Activated gamma-delta T cell treated with Interleukin-2 at 50 U/mL for 16 hours (primary cell): Measurements from ENCODE around the gene FBXL15.

Experiments used
- DNase-seq: peaks from one replicate; pipeline ENCODE4 v3.0.0-alpha.2; 2020

FBXL15 gene

GRCh38 chr10:102411341-102412255 lies 9.0 kb upstream of the FBXL15 start:
- DNase-seq = no peak

- DNase-seq = no peak
Observed at GRCh38 chr10:102412293-102412692, 8.3 kb upstream of the FBXL15 start.

GRCh38 chr10:102413053-102413705 lies 7.5 kb upstream of the FBXL15 start:
- no peak for DNase-seq

DNA sequence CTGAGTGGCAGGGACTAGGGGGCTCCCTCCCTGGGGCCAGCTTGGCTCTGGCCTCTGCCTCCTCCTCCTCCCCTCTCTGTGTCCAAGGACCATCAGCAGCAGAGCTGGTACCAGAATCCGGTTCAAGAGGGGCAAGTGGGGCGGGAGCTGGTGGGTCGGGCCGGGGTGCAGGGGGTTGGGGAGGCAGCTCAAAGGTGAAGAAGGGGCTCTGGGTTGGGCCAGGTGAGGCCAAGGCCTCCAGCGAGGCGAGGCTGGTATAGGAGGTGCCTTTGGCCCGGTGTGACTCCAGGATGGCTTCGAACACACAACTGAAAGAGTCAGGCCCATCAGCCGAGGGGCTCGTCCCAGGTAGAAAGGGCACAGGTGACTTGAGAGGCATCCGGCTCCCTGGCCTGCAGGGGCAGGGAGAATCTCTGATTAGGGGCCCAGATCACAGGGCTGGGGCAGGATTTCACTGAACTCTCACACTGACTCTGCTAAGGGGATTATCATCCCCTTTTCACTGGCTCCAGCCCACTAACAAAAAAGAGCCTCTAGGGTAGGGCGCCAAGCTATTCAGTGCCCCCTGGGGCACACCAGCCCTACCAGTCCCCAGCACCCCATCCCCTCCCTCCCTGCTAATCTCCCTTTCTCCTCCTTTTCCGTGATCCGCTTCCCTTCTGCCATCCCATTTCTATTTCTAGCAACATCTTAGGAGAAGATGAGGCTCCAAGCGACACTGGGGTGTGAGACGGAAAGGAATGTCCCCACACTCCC lies 6.7 kb upstream of the FBXL15 start:
- DNase-seq = no peak

- no peak for DNase-seq
Observed at GRCh38 chr10:102414749-102415148, 5.9 kb upstream of the FBXL15 start.

- no peak for DNase-seq
Observed at GRCh38 chr10:102416283-102416682, 4.4 kb upstream of the FBXL15 start.

- no peak for DNase-seq
Observed at GRCh38 chr10:102416695-102417094, 3.9 kb upstream of the FBXL15 start.

DNA sequence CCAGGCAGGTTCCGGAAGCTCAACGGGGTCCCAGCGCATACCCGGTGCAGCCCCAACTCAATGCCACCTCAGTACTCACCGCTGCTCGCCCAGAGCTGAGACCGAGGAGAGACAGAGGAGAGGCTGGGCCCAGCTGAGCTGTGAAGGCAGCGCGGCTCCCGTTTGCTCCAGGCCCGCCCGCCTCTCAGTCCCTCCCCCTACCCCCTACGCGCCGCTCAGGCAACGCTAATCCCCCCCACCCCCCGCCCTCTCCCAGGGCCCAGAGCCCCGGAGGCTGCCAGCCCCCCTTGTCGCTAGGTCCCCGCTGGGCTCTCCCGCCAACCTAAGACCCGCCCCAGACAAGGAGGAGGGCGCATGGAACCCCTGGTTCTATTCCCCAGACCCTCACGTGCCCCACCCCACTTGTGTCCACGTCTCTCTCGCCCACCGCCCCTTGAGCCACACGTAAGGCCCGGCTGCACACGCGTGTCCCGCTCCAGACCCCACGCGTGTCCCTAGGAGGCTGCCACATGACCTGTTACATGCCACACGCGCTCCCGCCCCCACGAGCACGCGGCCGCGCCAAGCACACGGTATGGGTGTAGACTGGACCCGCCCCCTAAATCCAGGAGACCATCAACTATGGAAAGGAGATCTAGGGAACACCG lies 1.9 kb upstream of the FBXL15 start, which contains the start of gene PSD:
Gene PSD (minus strand): TSS at position 164 of the 647 bp plus-strand sequence. CDS start 1,747 bp downstream, outside the sequence.
- DNase-seq = no peak

GRCh38 chr10:102419269-102420180 lies 1.1 kb upstream of the FBXL15 start:
- DNase-seq = peak; percentile 57

DNA sequence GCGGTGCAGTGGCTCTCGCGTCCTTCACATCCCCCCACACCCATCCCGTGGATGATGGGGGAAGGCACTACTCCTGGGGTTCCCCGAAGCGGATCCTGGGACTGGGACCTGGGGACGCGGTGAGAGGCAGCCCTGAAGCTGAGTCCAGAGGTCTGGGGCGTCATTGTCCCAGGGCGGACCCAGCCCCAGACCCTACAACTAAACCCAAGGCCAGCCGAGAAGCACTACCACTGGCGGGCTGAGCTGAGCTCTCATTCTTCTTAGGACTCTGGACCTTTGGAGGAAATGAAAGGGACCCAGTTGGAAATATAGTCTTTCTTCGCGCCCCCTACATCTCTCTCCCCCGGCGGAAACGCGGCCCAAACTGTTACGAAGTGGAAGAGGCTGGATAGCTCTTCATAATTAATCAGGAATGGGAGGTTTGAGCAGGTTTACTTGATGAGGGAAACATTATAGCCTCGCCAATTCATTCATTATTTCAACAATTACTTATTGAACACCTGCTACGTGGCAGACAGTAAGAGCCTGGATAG lies 389 bp upstream of the FBXL15 start:
- no peak for DNase-seq

- no peak for DNase-seq
Observed at GRCh38 chr10:102421507-102421756, 796 bp downstream of the FBXL15 start.

GRCh38 chr10:102421757-102422512 lies 1.3 kb downstream of the FBXL15 start:
- DNase-seq = no peak

DNA sequence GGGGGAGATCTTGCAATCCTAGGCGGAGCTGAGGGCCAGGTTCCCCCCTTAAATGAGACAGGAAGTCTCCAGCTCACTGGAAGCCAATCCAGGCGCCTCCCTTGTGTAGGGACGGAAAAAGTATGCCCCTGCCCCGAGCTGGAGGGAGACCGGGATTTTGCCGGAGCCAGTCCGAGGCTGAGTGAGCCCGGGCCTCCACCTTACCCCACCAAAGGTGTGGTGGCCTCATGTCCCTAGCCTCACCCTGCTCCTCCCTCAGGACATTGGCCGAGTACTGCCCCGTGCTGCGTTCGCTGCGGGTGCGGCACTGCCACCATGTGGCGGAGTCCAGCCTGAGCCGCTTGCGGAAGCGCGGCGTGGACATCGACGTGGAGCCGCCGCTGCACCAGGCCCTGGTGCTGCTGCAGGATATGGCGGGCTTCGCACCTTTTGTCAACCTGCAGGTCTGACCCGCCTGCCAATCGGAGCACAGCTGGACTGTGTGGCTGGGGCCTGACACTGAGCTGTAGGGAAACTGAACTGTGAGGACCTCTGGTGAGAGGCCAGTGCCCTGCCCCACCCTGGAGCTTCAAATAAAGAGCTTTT lies 2.0 kb downstream of the FBXL15 start:
- DNase-seq = peak; percentile 44

GRCh38 chr10:102423372-102423968 lies 2.8 kb downstream of the FBXL15 start:
- no peak for DNase-seq

GRCh38 chr10:102424145-102424544 lies 3.5 kb downstream of the FBXL15 start:
- no peak for DNase-seq

GRCh38 chr10:102424916-102425315 lies 4.3 kb downstream of the FBXL15 start:
- DNase-seq = no peak

DNA sequence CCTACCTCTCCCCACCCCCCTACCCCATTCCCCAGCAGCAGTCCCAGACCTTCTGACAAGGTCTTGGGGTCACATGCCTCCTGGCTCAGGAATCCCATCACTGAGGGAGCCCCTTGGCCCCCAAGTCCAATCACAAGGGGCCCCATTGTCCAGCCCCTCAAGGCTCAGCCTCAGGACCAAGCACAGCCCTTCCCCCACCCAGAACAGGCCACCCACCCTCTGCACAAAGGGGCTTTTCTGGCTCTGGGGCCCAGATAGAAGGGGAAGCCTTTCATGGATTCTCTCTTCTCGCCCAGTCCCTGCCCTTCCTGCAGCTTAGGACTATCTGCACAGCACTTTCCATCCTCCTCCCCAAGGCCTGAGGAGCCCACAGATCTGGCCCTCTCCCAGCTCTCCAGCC lies 4.8 kb downstream of the FBXL15 start:
- no peak for DNase-seq

DNA sequence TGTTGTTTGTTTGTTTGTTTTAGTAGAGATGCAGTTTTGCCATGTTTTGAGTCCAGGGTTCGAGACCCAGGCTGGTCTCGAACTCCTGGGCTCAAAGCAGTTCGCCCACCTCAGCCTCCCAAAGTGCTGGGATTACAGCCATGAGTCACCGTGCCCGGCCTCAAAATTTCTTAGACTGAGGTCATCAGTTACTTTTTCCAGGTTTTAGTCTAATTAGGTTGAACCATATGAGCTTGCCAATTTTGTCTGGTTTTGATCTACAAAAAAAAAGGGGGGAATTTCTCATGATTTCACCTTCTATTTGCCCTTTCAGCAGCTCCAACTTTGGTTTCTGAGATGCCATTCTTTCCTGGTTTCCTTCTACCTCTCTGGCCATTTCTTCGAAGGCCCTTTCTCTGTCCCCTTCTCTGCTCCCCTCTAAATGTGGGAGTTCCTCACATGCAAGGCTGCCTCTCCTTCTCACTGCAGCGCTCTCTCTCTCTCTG lies 6.2 kb downstream of the FBXL15 start:
- no peak for DNase-seq

GRCh38 chr10:102429468-102429867 lies 8.8 kb downstream of the FBXL15 start:
- no peak for DNase-seq
